GM23248 (cell line): ENCODE measurements around the gene GSDME.

Source experiments
- EZH2 ChIP-seq: fragments of 200-600 bp; sonication (generic); IDR thresholded peaks from 2 replicates; pipeline ENCODE4 v1.6.1; 2018; ENCODE audit warnings: antibody characterized with exemption, mild to moderate bottlenecking; ENCODE audit not compliant: insufficient read depth, poor library complexity, severe bottlenecking
- EZH2phosphoT487 ChIP-seq: fragments of 200-600 bp; sonication (generic); IDR thresholded peaks from 2 replicates; pipeline ENCODE4 v1.6.1; 2018; ENCODE audit warnings: antibody characterized with exemption, moderate library complexity, mild to moderate bottlenecking, low read depth; ENCODE audit not compliant: insufficient read depth

DNA sequence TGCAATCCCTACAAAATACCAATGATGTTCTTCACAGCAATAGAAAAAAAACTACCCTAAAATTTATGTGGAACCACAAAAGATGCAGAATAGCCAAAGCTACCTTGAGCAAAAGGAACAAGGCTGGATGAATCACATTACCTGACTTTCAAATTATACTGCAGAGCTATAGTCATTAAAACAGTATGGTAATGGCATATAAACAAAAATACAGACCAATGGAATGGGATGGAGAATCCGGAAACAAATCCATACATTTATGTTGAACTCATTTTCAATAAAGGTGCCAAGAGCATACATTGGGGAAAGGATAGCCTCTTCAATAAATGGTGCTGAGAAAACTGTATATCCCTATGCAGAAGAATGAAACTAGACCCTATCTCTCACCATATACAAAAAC, 18.7 kb downstream of the GSDME start:
- TF ChIP-seq EZH2phosphoT487 = no peak
- no peak for TF ChIP-seq EZH2
